RWPE1 (cell line): ENCODE measurements around the gene ALG14.

Source experiments
- CTCF ChIA-PET: fragments of 350-600 bp; sonication (Branson Sonifier 250); formaldehyde crosslinking; extraction: SDS; loops from one replicate; lab custom pipeline; 2021; lab: Yijun Ruan, JAX
- POLR2A ChIA-PET: fragments of 400-600 bp; formaldehyde crosslinking; extraction: SDS; loops from one replicate; lab custom pipeline; 2020; ENCODE audit warnings: antibody characterized with exemption; ENCODE audit not compliant: low non-redundant PET; lab: Yijun Ruan, JAX
- DNase-seq: peaks from one replicate; pipeline ENCODE4 v3.0.0; 2012; ENCODE audit warnings: low spot score
- H3K27ac ChIP-seq: fragments of 450-650 bp; 2 replicates; pipeline ENCODE4 v1.5.1; 2017
- CTCF ChIP-seq: fragments of 450-650 bp; conservative IDR thresholded peaks from 2 replicates; pipeline ENCODE4 v1.5.1; 2017; ENCODE audit warnings: low read depth, mild to moderate bottlenecking

Gene ALG14

GRCh38 chr1:94929351-94930217, 143.2 kb downstream of the ALG14 start:
- DNase-seq: no peak
- CTCF ChIA-PET: interaction anchor here (0.8 kb wide), 1 partner anchor 75 kb away, joined by 4 read pairs; no protein-coding TSS in a partner anchor
- POLR2A ChIA-PET: no interaction called here
- TF ChIP-seq CTCF: no peak
- H3K27ac ChIP-seq: no peak overlapping the region

GRCh38 chr1:94928293-94928939, 144.3 kb downstream of the ALG14 start:
- POLR2A ChIA-PET: no interaction called here
- H3K27ac ChIP-seq: no peak overlapping the region
- CTCF ChIA-PET: interaction anchor here (0.8 to 1.6 kb wide), 2 partner anchors 74 to 113 kb away, joined by 4 to 9 read pairs; no protein-coding TSS in a partner anchor
- DNase-seq: no peak
- no peak for TF ChIP-seq CTCF

DNA sequence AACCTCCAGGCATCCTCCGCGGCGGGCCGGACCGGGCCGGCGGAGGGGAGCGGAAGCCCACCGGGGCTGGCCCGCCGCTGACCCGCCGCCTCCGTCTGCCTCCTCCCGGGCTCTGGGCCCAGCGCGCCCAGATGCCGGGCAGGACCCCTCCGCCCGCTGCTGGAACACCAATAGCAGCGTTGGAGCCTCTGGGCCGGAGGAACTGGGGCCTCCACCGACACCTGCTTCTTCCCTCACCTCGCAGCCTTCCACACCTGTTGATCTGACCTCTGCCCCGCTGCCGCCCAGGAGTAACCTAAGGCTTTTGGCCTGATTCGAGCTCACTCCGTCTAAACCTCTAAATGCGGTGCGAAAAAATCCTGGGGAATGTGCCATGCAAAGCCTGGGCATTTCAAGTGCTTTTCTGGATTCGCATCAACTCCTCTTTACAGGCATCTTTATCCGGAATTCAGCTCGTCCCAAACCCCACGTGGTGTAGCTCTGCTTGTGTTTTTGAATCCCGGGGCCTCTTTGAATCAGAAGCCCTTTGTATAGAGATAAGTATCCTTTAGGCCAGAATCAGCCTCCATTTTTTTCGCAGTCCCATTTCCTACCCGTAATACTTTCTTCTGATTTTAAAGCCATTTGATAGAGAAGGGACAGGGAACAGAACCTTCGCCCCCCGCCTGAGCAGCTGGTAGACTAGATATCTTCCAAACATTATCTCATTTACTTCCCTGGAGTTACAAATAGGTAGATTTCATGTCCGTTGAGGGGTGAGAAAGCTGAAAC, 145.2 kb downstream of the ALG14 start:
- no peak for DNase-seq
- no peak for TF ChIP-seq CTCF
- ChIA-PET CTCF (interaction anchor here (0.6 to 1.6 kb wide), 3 partner anchors 20 to 114 kb away, joined by 3 to 9 read pairs (median 5); no protein-coding TSS in a partner anchor), POLR2A (no interaction called here)
- peak overlapping the region; percentile 84 for H3K27ac ChIP-seq

GRCh38 chr1:94926915-94927404, 145.8 kb downstream of the ALG14 start, which contains the start of gene CNN3:
TSS of gene CNN3 (minus strand) at chr1:94927110. CDS start at chr1:94926894, 216 bp downstream.
- peak; percentile 91 for DNase-seq
- peak within 1 kb of the TSS; percentile 84 for H3K27ac ChIP-seq
- POLR2A ChIA-PET: no interaction called here
- no peak for TF ChIP-seq CTCF
- CTCF ChIA-PET: interaction anchor here (0.6 to 1.6 kb wide), 4 partner anchors 21 to 114 kb away, joined by 3 to 9 read pairs (median 4); partner anchors contain the start of gene SLC44A3

DNA sequence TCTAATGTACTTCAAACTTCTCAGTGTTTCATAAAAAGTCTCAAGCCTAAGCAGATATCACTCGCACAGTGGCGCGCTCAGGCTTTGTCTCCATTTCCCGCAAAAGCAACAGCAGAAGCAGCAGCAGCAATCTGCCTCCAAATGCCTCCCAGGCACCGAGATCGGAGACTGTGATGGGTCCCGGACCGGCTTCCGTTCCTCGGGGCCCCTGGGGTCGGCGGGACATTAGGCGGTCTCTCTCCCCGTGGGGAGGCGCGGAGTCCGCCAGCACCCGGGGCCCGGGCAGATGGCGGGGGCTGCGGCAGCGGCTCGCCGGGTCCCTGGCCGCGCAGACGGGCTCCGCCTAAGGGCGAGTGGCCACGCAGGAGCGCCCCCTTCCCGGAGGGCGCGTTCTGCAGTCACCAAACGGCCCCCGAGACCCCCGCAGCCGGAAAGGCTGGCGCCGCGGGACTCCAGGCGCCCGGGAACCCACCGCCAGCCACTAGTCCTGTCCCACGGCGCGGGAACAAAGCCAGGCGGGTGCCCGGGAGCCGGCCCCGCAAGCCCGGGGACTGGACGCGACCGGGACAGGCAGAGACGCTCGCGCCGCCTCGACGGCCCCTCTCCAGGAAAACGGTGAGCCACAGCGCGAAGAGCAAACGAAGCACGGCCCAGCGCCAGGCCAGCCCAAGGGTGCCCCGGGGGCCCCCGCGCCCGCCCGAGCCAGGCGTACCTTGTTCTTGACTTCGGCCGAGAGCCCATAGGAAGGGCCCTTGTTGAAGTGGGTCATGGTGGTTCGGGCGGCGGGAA, 146.4 kb downstream of the ALG14 start:
- peak; percentile 58 for DNase-seq
- ChIA-PET POLR2A (interaction anchor here (1.2 kb wide), 1 partner anchor 72 kb away, joined by 7 read pairs; no protein-coding TSS in a partner anchor), CTCF (interaction anchor here (0.7 to 1.1 kb wide), 3 partner anchors 62 to 106 kb away, joined by 3 to 5 read pairs (median 3); partner anchors contain the start of gene SLC44A3)
- peak overlapping the region; percentile 84 for H3K27ac ChIP-seq
- TF ChIP-seq CTCF: peak; percentile 62
